Lower leg skin (tissue), 3 donors: Measurements from ENCODE around the gene NTM.

Experiments
- POLR2A ChIP-seq, 2 donors: fragments of 450-650 bp; IDR thresholded peaks; one replicate each; pipeline ENCODE4 v1.6.1; 2016 to 2017; ENCODE audit warnings: antibody characterized with exemption in 2 of 2, mild to moderate bottlenecking in 1 of 2, moderate library complexity in 1 of 2
- TF ChIP-seq, protein P1 (sequence below), 3 donors: fragments of 450-650 bp; IDR thresholded peaks; one replicate each; pipeline ENCODE4 v1.5.1; 2016; ENCODE audit warnings: antibody characterized with exemption in 3 of 3, mild to moderate bottlenecking in 3 of 3, moderate library complexity in 2 of 3

DNA sequence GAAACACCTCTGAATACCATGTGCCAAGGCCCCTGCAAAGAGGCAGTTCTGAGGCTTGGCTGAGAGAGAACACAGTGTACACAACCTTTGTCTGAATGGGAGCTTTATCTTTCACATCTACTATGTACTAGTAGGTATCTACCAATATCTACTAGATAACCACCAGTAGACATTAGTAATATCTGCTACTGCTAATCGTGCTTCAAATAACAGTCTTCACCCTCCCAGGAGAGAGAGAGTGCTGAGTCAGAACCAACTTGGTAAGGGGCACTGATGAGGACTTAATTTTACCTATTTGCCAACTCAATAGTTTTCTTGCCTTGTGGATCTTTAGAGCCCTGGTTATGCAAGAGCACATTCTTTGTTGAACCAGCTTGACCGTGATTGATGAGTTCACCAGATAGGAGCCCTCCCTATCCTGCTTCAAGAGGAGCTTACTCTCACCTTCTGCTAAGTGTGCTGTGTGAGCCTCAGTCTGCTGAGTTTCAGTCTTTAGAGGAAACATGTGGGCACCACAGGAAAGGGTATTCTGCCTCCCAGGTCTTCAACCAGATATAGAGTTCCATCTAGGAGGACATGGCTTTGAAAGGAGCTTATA lies 967.5 kb downstream of the NTM start:
- TF ChIP-seq POLR2A (IDR thresholded peaks at IDR 0.05) = no peak
- TF ChIP-seq, protein P1, sequence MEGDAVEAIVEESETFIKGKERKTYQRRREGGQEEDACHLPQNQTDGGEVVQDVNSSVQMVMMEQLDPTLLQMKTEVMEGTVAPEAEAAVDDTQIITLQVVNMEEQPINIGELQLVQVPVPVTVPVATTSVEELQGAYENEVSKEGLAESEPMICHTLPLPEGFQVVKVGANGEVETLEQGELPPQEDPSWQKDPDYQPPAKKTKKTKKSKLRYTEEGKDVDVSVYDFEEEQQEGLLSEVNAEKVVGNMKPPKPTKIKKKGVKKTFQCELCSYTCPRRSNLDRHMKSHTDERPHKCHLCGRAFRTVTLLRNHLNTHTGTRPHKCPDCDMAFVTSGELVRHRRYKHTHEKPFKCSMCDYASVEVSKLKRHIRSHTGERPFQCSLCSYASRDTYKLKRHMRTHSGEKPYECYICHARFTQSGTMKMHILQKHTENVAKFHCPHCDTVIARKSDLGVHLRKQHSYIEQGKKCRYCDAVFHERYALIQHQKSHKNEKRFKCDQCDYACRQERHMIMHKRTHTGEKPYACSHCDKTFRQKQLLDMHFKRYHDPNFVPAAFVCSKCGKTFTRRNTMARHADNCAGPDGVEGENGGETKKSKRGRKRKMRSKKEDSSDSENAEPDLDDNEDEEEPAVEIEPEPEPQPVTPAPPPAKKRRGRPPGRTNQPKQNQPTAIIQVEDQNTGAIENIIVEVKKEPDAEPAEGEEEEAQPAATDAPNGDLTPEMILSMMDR (IDR thresholded peaks at IDR 0.05) = no peak
